WTC11 (cell line): ENCODE measurements around the gene NEK11. TPM values are rescaled to one million over a fixed set of nuclear protein-coding genes. Genes with fewer than 3 reads are reported as not detected.

ENCODE experiments used
- ATAC-seq: fragments of 200-7000 bp; cut with Tn5 transposase; 2 replicates; pipeline ENCODE4 v1.10.0; 2021; ENCODE audit warnings: mild to moderate bottlenecking, moderate library complexity
- CTCF ChIA-PET: fragments of 300-600 bp; sonication (Branson Sonifier 250); formaldehyde crosslinking; loops from one replicate; lab custom pipeline; 2021; ENCODE audit warnings: antibody characterized with exemption; lab: Charles Lee
- POLR2A ChIA-PET: fragments of 350-600 bp; sonication (Branson Sonifier 250); formaldehyde crosslinking; loops from one replicate; lab custom pipeline; 2021; ENCODE audit warnings: antibody characterized with exemption; lab: Charles Lee
- DNase-seq: peaks from one replicate; pipeline ENCODE4 v3.0.0; 2021; ENCODE audit warnings: low spot score
- H3K27ac Mint-ChIP-seq: 2 replicates; pipeline ENCODE4 v1.8.0; 2021; ENCODE audit warnings: mixed read lengths
- H3K27me3 Mint-ChIP-seq: 2 replicates; pipeline ENCODE4 v1.8.0; 2021; ENCODE audit warnings: low read depth, mild to moderate bottlenecking, moderate library complexity, mixed read lengths
- H3K36me3 Mint-ChIP-seq: 2 replicates; pipeline ENCODE4 v1.8.0; 2021; ENCODE audit warnings: mixed read lengths
- H3K4me1 Mint-ChIP-seq: 2 replicates; pipeline ENCODE4 v1.8.0; 2022; ENCODE audit warnings: mixed read lengths
- H3K4me3 Mint-ChIP-seq: 2 replicates; pipeline ENCODE4 v1.8.0; 2021; ENCODE audit warnings: mild to moderate bottlenecking, moderate library complexity, mixed read lengths
- H3K9me3 Mint-ChIP-seq: 2 replicates; pipeline ENCODE4 v1.8.0; 2021; ENCODE audit warnings: mixed read lengths
- ATF1 ChIP-seq: sonication (generic); formaldehyde crosslinking; IDR thresholded peaks from 2 replicates; pipeline ENCODE4 v1.8.1; 2023; ENCODE audit warnings: mild to moderate bottlenecking, moderate library complexity, missing genetic modification reagents
- ATF2 ChIP-seq: sonication (generic); formaldehyde crosslinking; IDR thresholded peaks from 2 replicates; pipeline ENCODE4 v1.8.1; 2022; ENCODE audit warnings: low read depth, missing genetic modification reagents, borderline replicate concordance
- CDX4 ChIP-seq: fragments of 250-450 bp; sonication (Bioruptor Pico); IDR thresholded peaks from 2 replicates; pipeline ENCODE4 v1.9.0; 2021; ENCODE audit warnings: moderate library complexity, mild to moderate bottlenecking, inconsistent platforms, borderline replicate concordance
- ELF4 ChIP-seq: sonication (generic); formaldehyde crosslinking; IDR thresholded peaks from 2 replicates; pipeline ENCODE4 v1.8.1; 2022; ENCODE audit warnings: low read depth, mild to moderate bottlenecking, moderate library complexity, missing genetic modification reagents
- ERG ChIP-seq: fragments of 250-450 bp; sonication (Bioruptor Pico); IDR thresholded peaks from 2 replicates; pipeline ENCODE4 v1.8.0; 2021; ENCODE audit warnings: mild to moderate bottlenecking
- ETV6 ChIP-seq: sonication (generic); formaldehyde crosslinking; IDR thresholded peaks from 2 replicates; pipeline ENCODE4 v1.8.1; 2022; ENCODE audit warnings: mild to moderate bottlenecking, missing genetic modification reagents
- GRHL2 ChIP-seq: fragments of 250-450 bp; sonication (Bioruptor Pico); IDR thresholded peaks from 2 replicates; pipeline ENCODE4 v1.8.0; 2022; ENCODE audit warnings: mild to moderate bottlenecking, moderate library complexity; ENCODE audit not compliant: insufficient replicate concordance, severe bottlenecking
- IRF2 ChIP-seq: sonication (generic); formaldehyde crosslinking; IDR thresholded peaks from 2 replicates; pipeline ENCODE4 v1.8.0; 2022; ENCODE audit warnings: low read depth, missing genetic modification reagents, borderline replicate concordance
- MLX ChIP-seq: sonication (generic); formaldehyde crosslinking; IDR thresholded peaks from 2 replicates; pipeline ENCODE4 v1.8.1; 2023; ENCODE audit warnings: mild to moderate bottlenecking, missing genetic modification reagents, moderate library complexity
- NR1H2 ChIP-seq: sonication (generic); formaldehyde crosslinking; IDR thresholded peaks from 2 replicates; pipeline ENCODE4 v1.9.0; 2021; ENCODE audit warnings: mild to moderate bottlenecking, moderate library complexity, missing genetic modification reagents
- RELA ChIP-seq: sonication (generic); formaldehyde crosslinking; IDR thresholded peaks from 2 replicates; pipeline ENCODE4 v1.8.1; 2022; ENCODE audit warnings: missing genetic modification reagents, mild to moderate bottlenecking, borderline replicate concordance
- SMAD3 ChIP-seq: sonication (generic); formaldehyde crosslinking; IDR thresholded peaks from 2 replicates; pipeline ENCODE4 v1.8.0; 2022; ENCODE audit warnings: missing genetic modification reagents, mild to moderate bottlenecking, borderline replicate concordance
- SOX15 ChIP-seq: fragments of 250-450 bp; sonication (Bioruptor Pico); IDR thresholded peaks from 2 replicates; pipeline ENCODE4 v1.9.0; 2021; ENCODE audit warnings: mild to moderate bottlenecking
- TP53 ChIP-seq: sonication (generic); formaldehyde crosslinking; IDR thresholded peaks from 2 replicates; pipeline ENCODE4 v1.8.1; 2023; ENCODE audit warnings: mild to moderate bottlenecking, missing genetic modification reagents
- ZBTB43 ChIP-seq: sonication (generic); formaldehyde crosslinking; IDR thresholded peaks from 2 replicates; pipeline ENCODE4 v1.8.1; 2023; ENCODE audit warnings: mild to moderate bottlenecking, missing genetic modification reagents
- ZNF671 ChIP-seq: fragments of 250-450 bp; sonication (Bioruptor Pico); IDR thresholded peaks from 2 replicates; pipeline ENCODE4 v1.8.0; 2021; ENCODE audit warnings: mild to moderate bottlenecking
- total RNA-seq: library from RNA; stranded (reverse); gene quantifications from 3 replicates; pipeline ENCODE4 v1.2.3, GENCODE V29; 2021
- TF ChIP-seq, protein P1 (sequence below): fragments of 250-450 bp; sonication (Bioruptor Pico); IDR thresholded peaks from 2 replicates; pipeline ENCODE4 v1.9.0; 2021; ENCODE audit warnings: mild to moderate bottlenecking
- TF ChIP-seq, protein P2 (sequence below): sonication (generic); formaldehyde crosslinking; IDR thresholded peaks from 2 replicates; pipeline ENCODE4 v1.8.0; 2022; ENCODE audit warnings: mild to moderate bottlenecking, missing genetic modification reagents
- TF ChIP-seq, protein P3 (sequence below): fragments of 250-450 bp; sonication (Bioruptor Pico); IDR thresholded peaks from 2 replicates; pipeline ENCODE4 v1.9.0; 2021; ENCODE audit warnings: mild to moderate bottlenecking, borderline replicate concordance
- TF ChIP-seq, protein P4 (sequence below): sonication (generic); formaldehyde crosslinking; IDR thresholded peaks from 2 replicates; pipeline ENCODE4 v1.8.0; 2022; ENCODE audit warnings: mild to moderate bottlenecking, missing genetic modification reagents

The NEK11 gene
- total RNA-seq, 1 experiment from 2014 or later: 1.6 TPM

GRCh38 chr3:131260525-131260924 lies 233.8 kb downstream of the NEK11 start (continued):
- TF ChIP-seq ELF4 (CRISPR knock-in tag): no peak

DNA sequence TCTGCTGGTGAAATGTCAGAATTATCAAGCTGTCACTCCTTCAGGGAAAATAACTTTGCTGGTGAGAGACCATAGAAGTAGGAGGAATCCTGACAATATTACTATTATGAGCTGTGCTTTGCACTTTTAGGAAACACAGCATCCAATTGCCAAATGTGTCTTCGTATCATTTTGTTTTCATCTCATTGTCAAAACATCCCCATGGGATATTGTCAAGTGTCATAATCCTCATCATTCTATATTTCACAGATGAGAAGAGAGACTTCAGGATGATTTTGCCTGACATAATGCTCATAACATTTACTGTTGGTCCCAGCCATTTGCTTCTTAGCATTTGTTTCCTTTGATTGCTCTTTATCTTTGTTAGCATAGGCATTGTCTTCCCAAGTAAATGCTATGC lies 234.4 kb downstream of the NEK11 start:
- Mint-ChIP-seq H3K36me3 (no peaks in the 10 kb centered on the region), H3K27ac (no peak overlapping the region), H3K4me1 (no peaks in the 10 kb centered on the region), H3K9me3 (peaks cover 18% of the 10 kb centered on the region), H3K27me3 (no peaks in the 10 kb centered on the region), H3K4me3 (no peak overlapping the region)
- no peak for ATAC-seq
- TF ChIP-seq RELA (CRISPR knock-in tag): no peak
- TF ChIP-seq ATF2 (CRISPR knock-in tag): no peak
- no peak for TF ChIP-seq IRF2 (CRISPR knock-in tag)
- TF ChIP-seq, protein P1, sequence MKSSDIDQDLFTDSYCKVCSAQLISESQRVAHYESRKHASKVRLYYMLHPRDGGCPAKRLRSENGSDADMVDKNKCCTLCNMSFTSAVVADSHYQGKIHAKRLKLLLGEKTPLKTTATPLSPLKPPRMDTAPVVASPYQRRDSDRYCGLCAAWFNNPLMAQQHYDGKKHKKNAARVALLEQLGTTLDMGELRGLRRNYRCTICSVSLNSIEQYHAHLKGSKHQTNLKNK (CRISPR knock-in tag): no peak
- TF ChIP-seq NR1H2: no peak
- no peak for TF ChIP-seq TP53 (CRISPR knock-in tag)
- no peak for TF ChIP-seq ZBTB43 (CRISPR knock-in tag)
- TF ChIP-seq MLX (CRISPR knock-in tag): no peak
- TF ChIP-seq, protein P2, sequence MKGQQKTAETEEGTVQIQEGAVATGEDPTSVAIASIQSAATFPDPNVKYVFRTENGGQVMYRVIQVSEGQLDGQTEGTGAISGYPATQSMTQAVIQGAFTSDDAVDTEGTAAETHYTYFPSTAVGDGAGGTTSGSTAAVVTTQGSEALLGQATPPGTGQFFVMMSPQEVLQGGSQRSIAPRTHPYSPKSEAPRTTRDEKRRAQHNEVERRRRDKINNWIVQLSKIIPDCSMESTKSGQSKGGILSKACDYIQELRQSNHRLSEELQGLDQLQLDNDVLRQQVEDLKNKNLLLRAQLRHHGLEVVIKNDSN (CRISPR knock-in tag): no peak
- no peak for TF ChIP-seq CDX4
- TF ChIP-seq SOX15: no peak
- no peak for TF ChIP-seq SMAD3 (CRISPR knock-in tag)
- no peak for TF ChIP-seq ETV6 (CRISPR knock-in tag)
- TF ChIP-seq, protein P3, sequence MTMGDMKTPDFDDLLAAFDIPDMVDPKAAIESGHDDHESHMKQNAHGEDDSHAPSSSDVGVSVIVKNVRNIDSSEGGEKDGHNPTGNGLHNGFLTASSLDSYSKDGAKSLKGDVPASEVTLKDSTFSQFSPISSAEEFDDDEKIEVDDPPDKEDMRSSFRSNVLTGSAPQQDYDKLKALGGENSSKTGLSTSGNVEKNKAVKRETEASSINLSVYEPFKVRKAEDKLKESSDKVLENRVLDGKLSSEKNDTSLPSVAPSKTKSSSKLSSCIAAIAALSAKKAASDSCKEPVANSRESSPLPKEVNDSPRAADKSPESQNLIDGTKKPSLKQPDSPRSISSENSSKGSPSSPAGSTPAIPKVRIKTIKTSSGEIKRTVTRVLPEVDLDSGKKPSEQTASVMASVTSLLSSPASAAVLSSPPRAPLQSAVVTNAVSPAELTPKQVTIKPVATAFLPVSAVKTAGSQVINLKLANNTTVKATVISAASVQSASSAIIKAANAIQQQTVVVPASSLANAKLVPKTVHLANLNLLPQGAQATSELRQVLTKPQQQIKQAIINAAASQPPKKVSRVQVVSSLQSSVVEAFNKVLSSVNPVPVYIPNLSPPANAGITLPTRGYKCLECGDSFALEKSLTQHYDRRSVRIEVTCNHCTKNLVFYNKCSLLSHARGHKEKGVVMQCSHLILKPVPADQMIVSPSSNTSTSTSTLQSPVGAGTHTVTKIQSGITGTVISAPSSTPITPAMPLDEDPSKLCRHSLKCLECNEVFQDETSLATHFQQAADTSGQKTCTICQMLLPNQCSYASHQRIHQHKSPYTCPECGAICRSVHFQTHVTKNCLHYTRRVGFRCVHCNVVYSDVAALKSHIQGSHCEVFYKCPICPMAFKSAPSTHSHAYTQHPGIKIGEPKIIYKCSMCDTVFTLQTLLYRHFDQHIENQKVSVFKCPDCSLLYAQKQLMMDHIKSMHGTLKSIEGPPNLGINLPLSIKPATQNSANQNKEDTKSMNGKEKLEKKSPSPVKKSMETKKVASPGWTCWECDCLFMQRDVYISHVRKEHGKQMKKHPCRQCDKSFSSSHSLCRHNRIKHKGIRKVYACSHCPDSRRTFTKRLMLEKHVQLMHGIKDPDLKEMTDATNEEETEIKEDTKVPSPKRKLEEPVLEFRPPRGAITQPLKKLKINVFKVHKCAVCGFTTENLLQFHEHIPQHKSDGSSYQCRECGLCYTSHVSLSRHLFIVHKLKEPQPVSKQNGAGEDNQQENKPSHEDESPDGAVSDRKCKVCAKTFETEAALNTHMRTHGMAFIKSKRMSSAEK (CRISPR knock-in tag): no peak
- no peak for TF ChIP-seq ATF1 (CRISPR knock-in tag)
- TF ChIP-seq, protein P4, sequence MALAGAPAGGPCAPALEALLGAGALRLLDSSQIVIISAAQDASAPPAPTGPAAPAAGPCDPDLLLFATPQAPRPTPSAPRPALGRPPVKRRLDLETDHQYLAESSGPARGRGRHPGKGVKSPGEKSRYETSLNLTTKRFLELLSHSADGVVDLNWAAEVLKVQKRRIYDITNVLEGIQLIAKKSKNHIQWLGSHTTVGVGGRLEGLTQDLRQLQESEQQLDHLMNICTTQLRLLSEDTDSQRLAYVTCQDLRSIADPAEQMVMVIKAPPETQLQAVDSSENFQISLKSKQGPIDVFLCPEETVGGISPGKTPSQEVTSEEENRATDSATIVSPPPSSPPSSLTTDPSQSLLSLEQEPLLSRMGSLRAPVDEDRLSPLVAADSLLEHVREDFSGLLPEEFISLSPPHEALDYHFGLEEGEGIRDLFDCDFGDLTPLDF: no peak
- TF ChIP-seq GRHL2 (CRISPR knock-in tag): no peak
- no peak for TF ChIP-seq ZNF671 (CRISPR knock-in tag)
- no peak for TF ChIP-seq ERG
- CTCF ChIA-PET: no interaction called here
- POLR2A ChIA-PET: no interaction called here
- DNase-seq: no peak
